Neural cell (in vitro differentiated cells): ENCODE measurements around the gene USP3. TPM values are rescaled to one million over a fixed set of nuclear protein-coding genes. Genes with fewer than 3 reads are reported as not detected.

Experiments used
- H2AFZ ChIP-seq: fragments of 200-600, 300-800 bp; sonication (generic), shearing (Covaris generic); 2 replicates; pipeline ENCODE4 v1.6.0; 2014; ENCODE audit warnings: low read depth, mild to moderate bottlenecking, antibody characterized with exemption, low read length, moderate library complexity
- H3F3A ChIP-seq: fragments of 200-600 bp; shearing (Covaris generic); 2 replicates; pipeline ENCODE4 v1.6.1; 2016; ENCODE audit warnings: mild to moderate bottlenecking, moderate library complexity, mixed read lengths, antibody characterized with exemption, low read length; ENCODE audit not compliant: insufficient read depth, poor library complexity, severe bottlenecking
- H3K27ac ChIP-seq: fragments of 200-600, 300-800 bp; sonication (generic), shearing (Covaris generic); 2 replicates; pipeline ENCODE4 v1.5.1; 2014; ENCODE audit warnings: mild to moderate bottlenecking, low read length, moderate library complexity
- H3K27me3 ChIP-seq: fragments of 300-800, 200-600 bp; sonication (generic), shearing (Covaris generic); 2 replicates; pipeline ENCODE4 v1.6.0; 2014; ENCODE audit warnings: mild to moderate bottlenecking, low read depth, low read length, moderate library complexity; ENCODE audit not compliant: insufficient read depth
- H3K36me3 ChIP-seq: fragments of 300-800, 200-600 bp; sonication (generic), shearing (Covaris generic); 2 replicates; pipeline ENCODE4 v1.5.1; 2014; ENCODE audit warnings: mild to moderate bottlenecking, antibody characterized with exemption, low read length, moderate library complexity; ENCODE audit not compliant: insufficient read depth
- H3K4me2 ChIP-seq: fragments of 300-800, 200-600 bp; sonication (generic), shearing (Covaris generic); 2 replicates; pipeline ENCODE4 v1.6.0; 2014; ENCODE audit warnings: mild to moderate bottlenecking, low read length
- H3K4me3 ChIP-seq: fragments of 300-800, 200-600 bp; sonication (generic), shearing (Covaris generic); 2 replicates; pipeline ENCODE4 v1.5.1; 2014; ENCODE audit warnings: mild to moderate bottlenecking, low read length, moderate library complexity
- H3K79me2 ChIP-seq: fragments of 200-600 bp; shearing (Covaris generic); replicated peaks from 2 replicates; pipeline ENCODE4 v1.6.0; 2014; ENCODE audit warnings: mild to moderate bottlenecking, low read length, moderate library complexity; ENCODE audit not compliant: insufficient read depth
- H3K9ac ChIP-seq: fragments of 300-800, 200-600 bp; sonication (generic), shearing (Covaris generic); 2 replicates; pipeline ENCODE4 v1.6.1; 2016; ENCODE audit warnings: mild to moderate bottlenecking, low read length, mixed read lengths
- H3K9me2 ChIP-seq: fragments of 200-600 bp; shearing (Covaris generic); 2 replicates; pipeline ENCODE4 v1.6.1; 2016; ENCODE audit warnings: mild to moderate bottlenecking, low read length, mixed read lengths; ENCODE audit not compliant: insufficient read depth
- H3K9me3 ChIP-seq: fragments of 200-600, 300-800 bp; sonication (generic), shearing (Covaris generic); 2 replicates; pipeline ENCODE4 v1.6.1; 2016; ENCODE audit warnings: mild to moderate bottlenecking, mixed run types, low read length, moderate library complexity, mixed read lengths
- H4K20me1 ChIP-seq: fragments of 200-600 bp; shearing (Covaris generic); 2 replicates; pipeline ENCODE4 v1.6.1; 2016; ENCODE audit warnings: mild to moderate bottlenecking, mixed run types; ENCODE audit not compliant: insufficient read depth
- CTCF ChIP-seq: fragments of 450-650 bp; IDR thresholded peaks from 2 replicates; pipeline ENCODE4 v1.5.1; 2014; ENCODE audit warnings: antibody characterized with exemption, mild to moderate bottlenecking, moderate library complexity; ENCODE audit not compliant: poor library complexity, severe bottlenecking
- EZH2 ChIP-seq: fragments of 200-600, 300-800 bp; shearing (Covaris generic), sonication (generic); IDR thresholded peaks from 2 replicates; pipeline ENCODE4 v1.6.1; 2014; ENCODE audit warnings: antibody characterized with exemption, low read length, borderline replicate concordance, mild to moderate bottlenecking; ENCODE audit not compliant: insufficient read depth, poor library complexity, severe bottlenecking
- MXI1 ChIP-seq: fragments of 450-650 bp; conservative IDR thresholded peaks from 2 replicates; pipeline ENCODE4 v1.6.1; 2014; ENCODE audit warnings: antibody characterized with exemption, mild to moderate bottlenecking; ENCODE audit not compliant: poor library complexity, severe bottlenecking
- POLR2AphosphoS5 ChIP-seq: IDR thresholded peaks from 2 replicates; pipeline ENCODE4 v1.6.1; 2012
- REST ChIP-seq: IDR thresholded peaks from 2 replicates; pipeline ENCODE4 v1.6.1; 2012; ENCODE audit warnings: borderline replicate concordance
- SMC3 ChIP-seq: fragments of 450-650 bp; conservative IDR thresholded peaks from 2 replicates; pipeline ENCODE4 v1.6.1; 2014; ENCODE audit warnings: antibody characterized with exemption, mild to moderate bottlenecking, moderate library complexity; ENCODE audit not compliant: poor library complexity
- TAF1 ChIP-seq: IDR thresholded peaks from 2 replicates; pipeline ENCODE4 v1.6.1; 2012; ENCODE audit warnings: low read depth
- polyA plus RNA-seq: library from polyadenylated mRNA; depleted of rRNA; stranded (reverse); fragments of >200 nt; gene quantifications from 2 replicates; pipeline ENCODE4 v1.2.3, GENCODE V29; 2014

The USP3 gene
- polyA plus RNA-seq, 1 donor from 2014 or later, result 68.0 TPM

GRCh38 chr15:63503739-63504246, 600 bp upstream of the USP3 start:
- TF ChIP-seq SMC3 (peak; percentile 9), POLR2AphosphoS5 (no peak), MXI1 (peak; percentile 47)
- Histone ChIP-seq H3K9me3 (no peaks in the 10 kb centered on the region), H3K27me3 (peaks cover 24% of the 10 kb centered on the region), H4K20me1 (peaks cover 7% of the 10 kb centered on the region), H3K79me2 (peaks cover 33% of the 10 kb centered on the region), H3K36me3 (no peaks in the 10 kb centered on the region), H3K27ac (no peak overlapping the region), H3K9ac (peak overlapping the region; percentile 43), H3K9me2 (no peaks in the 10 kb centered on the region), H3K4me3 (peak overlapping the region; percentile 82), H2AFZ (no peak overlapping the region), H3F3A (peaks cover 2% of the 10 kb centered on the region), H3K4me2 (peak overlapping the region; percentile 83)

GRCh38 chr15:63504979-63505841, 817 bp downstream of the USP3 start:
- no peaks in the 10 kb centered on the region for H3K36me3 ChIP-seq
- peak overlapping the region; percentile 53 for H2AFZ ChIP-seq
- H3K27me3 ChIP-seq, result peaks cover 24% of the 10 kb centered on the region
- peaks cover 2% of the 10 kb centered on the region for H3F3A ChIP-seq
- no peaks in the 10 kb centered on the region for H3K9me2 ChIP-seq
- peaks cover 8% of the 10 kb centered on the region for H4K20me1 ChIP-seq
- peak overlapping the region; percentile 86 for H3K9ac ChIP-seq
- peaks cover 47% of the 10 kb centered on the region for H3K79me2 ChIP-seq
- no peak for TF ChIP-seq TAF1
- TF ChIP-seq EZH2, result no peak
- peak; percentile 36 for TF ChIP-seq CTCF
- peak; percentile 14 for TF ChIP-seq POLR2AphosphoS5
- TF ChIP-seq MXI1, result peak; percentile 74
- TF ChIP-seq REST, result no peak
- peak overlapping the region; percentile 75 for H3K27ac ChIP-seq
- H3K9me3 ChIP-seq, result no peaks in the 10 kb centered on the region
- H3K4me2 ChIP-seq, result peak overlapping the region; percentile 79
- H3K4me3 ChIP-seq, result peak overlapping the region; percentile 82
